K562 (cell line): ENCODE data around the gene ITSN2. TPM values are rescaled to one million over a fixed set of nuclear protein-coding genes. Genes with fewer than 3 reads are reported as not detected.

ENCODE experiments used
- BCL6 ChIP-seq: fragments of 250-450 bp; sonication (Bioruptor Pico); IDR thresholded peaks from 2 replicates; pipeline ENCODE4 v1.4.0; 2020
- CEBPB ChIP-seq: fragments of 450-650 bp; IDR thresholded peaks from 2 replicates; pipeline ENCODE4 v1.6.1; 2016; ENCODE audit warnings: missing genetic modification characterization, missing compliant biosample characterization
- GABPA ChIP-seq: fragments of 200-800 bp; sonication (Bioruptor generic); conservative IDR thresholded peaks from 2 replicates; pipeline ENCODE4 v1.6.1; 2016; ENCODE audit warnings: low read depth, missing genetic modification characterization, missing compliant biosample characterization
- HNRNPLL ChIP-seq: fragments of 200-400 bp; formaldehyde crosslinking; IDR thresholded peaks from 2 replicates; pipeline ENCODE4 v1.6.1; 2017; ENCODE audit warnings: low read length, low read depth, mild to moderate bottlenecking; ENCODE audit not compliant: poor library complexity, severe bottlenecking
- KLF6 ChIP-seq: fragments of 250-450 bp; sonication (Bioruptor Pico); IDR thresholded peaks from 2 replicates; pipeline ENCODE4 v1.4.0; 2020; ENCODE audit warnings: mild to moderate bottlenecking, moderate library complexity, borderline replicate concordance
- MTA2 ChIP-seq: fragments of 450-650 bp; IDR thresholded peaks from 2 replicates; pipeline ENCODE4 v1.6.1; 2016; ENCODE audit warnings: low read depth
- NCOR1 ChIP-seq: fragments of 450-650 bp; IDR thresholded peaks from 2 replicates; pipeline ENCODE4 v1.6.1; 2016; ENCODE audit warnings: mild to moderate bottlenecking, moderate library complexity
- NR3C1 ChIP-seq: sonication (generic); formaldehyde crosslinking; IDR thresholded peaks from 2 replicates; pipeline ENCODE4 v1.8.1; 2022; ENCODE audit warnings: missing genetic modification reagents
- PTRF ChIP-seq: fragments of 450-650 bp; IDR thresholded peaks from 2 replicates; pipeline ENCODE4 v1.6.1; 2016; ENCODE audit warnings: mild to moderate bottlenecking, missing genetic modification characterization, missing compliant biosample characterization
- PURB ChIP-seq: sonication (generic); formaldehyde crosslinking; IDR thresholded peaks from 2 replicates; pipeline ENCODE4 v1.9.0; 2021; ENCODE audit warnings: low read depth, mild to moderate bottlenecking, missing genetic modification reagents
- RCOR1 ChIP-seq, 2 experiments: IDR thresholded peaks; 2 replicates each; pipeline ENCODE4 v1.6.1; 2012; ENCODE audit warnings: low read depth in 2 of 2, low read length in 2 of 2, borderline replicate concordance in 1 of 2, improper control_type of control experiment in 1 of 2
- SNRNP70 ChIP-seq: fragments of 200-400 bp; formaldehyde crosslinking; optimal IDR thresholded peaks from 2 replicates; pipeline ENCODE3; 2017; ENCODE audit warnings: low read depth, low read length
- SOX6 ChIP-seq: fragments of 450-650 bp; IDR thresholded peaks from 2 replicates; pipeline ENCODE4 v1.6.1; 2014; ENCODE audit warnings: mild to moderate bottlenecking
- TCF3 ChIP-seq: sonication (generic); formaldehyde crosslinking; IDR thresholded peaks from 2 replicates; pipeline ENCODE4 v1.4.0; 2020; ENCODE audit warnings: mild to moderate bottlenecking, missing genetic modification reagents
- ZBTB8A ChIP-seq: fragments of 450-650 bp; IDR thresholded peaks from 2 replicates; pipeline ENCODE4 v1.6.1; 2018; ENCODE audit warnings: mild to moderate bottlenecking, moderate library complexity; ENCODE audit not compliant: partially characterized antibody
- ZEB2 ChIP-seq: fragments of 450-650 bp; IDR thresholded peaks from 2 replicates; pipeline ENCODE4 v1.6.1; 2016
- ZFPM2 ChIP-seq: fragments of 250-450 bp; sonication (Bioruptor Pico); IDR thresholded peaks from 2 replicates; pipeline ENCODE4 v1.5.1; 2022; ENCODE audit warnings: mild to moderate bottlenecking
- ZNF12 ChIP-seq: sonication (generic); formaldehyde crosslinking; IDR thresholded peaks from 2 replicates; pipeline ENCODE4 v1.4.0; 2020; ENCODE audit warnings: mild to moderate bottlenecking, missing genetic modification reagents
- ZNF24 ChIP-seq: fragments of 450-650 bp; IDR thresholded peaks from 2 replicates; pipeline ENCODE4 v1.6.1; 2016
- ZNF586 ChIP-seq: fragments of 450-650 bp; formaldehyde crosslinking; conservative IDR thresholded peaks from 2 replicates; pipeline ENCODE4 v1.4.0; 2020; ENCODE audit warnings: mild to moderate bottlenecking, moderate library complexity
- ZNF79 ChIP-seq: fragments of 250-450 bp; sonication (Bioruptor Pico); IDR thresholded peaks from 2 replicates; pipeline ENCODE4 v1.4.0; 2020; ENCODE audit warnings: low read depth, mild to moderate bottlenecking, moderate library complexity
- polyA plus RNA-seq, 8 experiments: library from polyadenylated mRNA; depleted of rRNA in 4 of 8; stranded (reverse) in 5 of 8; unstranded in 3 of 8; fragments of >200 nt; fragmentation: Nextera tagmentation in 2 of 8; fragmentation: Illumina TruSeq in 1 of 8; extraction: Ambion mirVana in 2 of 8; extraction: Trizol in 1 of 8; gene quantifications; 2 replicates each; pipeline versions ENCODE4 v1.2.1 to v1.2.3, GENCODE V29; 2011 to 2014; ENCODE audit warnings: inconsistent platforms in 1 of 8, missing spikeins in 1 of 8
- total RNA-seq, 7 experiments: library from RNA; depleted of rRNA in 6 of 7; stranded (reverse); fragments of >200 nt in 6 of 7; fragmentation: Illumina TruSeq in 2 of 7; extraction: Trizol in 2 of 7; gene quantifications; 2 replicates each; pipeline versions ENCODE4 v1.2.1 to v1.2.3, GENCODE V29; 2011 to 2021; ENCODE audit warnings: low replicate concordance in 1 of 7
- TF ChIP-seq, protein P1 (sequence below), 2 experiments: fragments of 450-650 bp in 1 of 2; sonication (generic) in 1 of 2; formaldehyde crosslinking in 1 of 2; IDR thresholded peaks in 1 of 2; conservative IDR thresholded peaks in 1 of 2; 2 replicates each; pipeline versions ENCODE4 v1.6.1 to v1.8.1; 2016 to 2023; ENCODE audit warnings: mild to moderate bottlenecking in 2 of 2, moderate library complexity in 2 of 2, inconsistent platforms in 1 of 2, missing genetic modification reagents in 1 of 2
- TF ChIP-seq, protein P2 (sequence below): IDR thresholded peaks from 2 replicates; pipeline ENCODE4 v1.6.1; 2012; ENCODE audit warnings: low read depth, low read length, improper control_type of control experiment, borderline replicate concordance
- TF ChIP-seq, protein P3 (sequence below): fragments of 250-450 bp; sonication (Bioruptor Pico); IDR thresholded peaks from 2 replicates; pipeline ENCODE4 v1.4.0; 2020
- TF ChIP-seq, protein P4 (sequence below): fragments of 250-450 bp; sonication (Bioruptor Pico); IDR thresholded peaks from 2 replicates; pipeline ENCODE4 v1.8.0; 2021; ENCODE audit warnings: moderate library complexity, mild to moderate bottlenecking, inconsistent platforms

The ITSN2 gene
- total and polyA plus RNA-seq, 9 of the 15 experiments (the other 6 are each of a cell fraction or from before 2014, with no cell fraction given), result 6.6 to 19.9 (median 15.2) TPM

DNA sequence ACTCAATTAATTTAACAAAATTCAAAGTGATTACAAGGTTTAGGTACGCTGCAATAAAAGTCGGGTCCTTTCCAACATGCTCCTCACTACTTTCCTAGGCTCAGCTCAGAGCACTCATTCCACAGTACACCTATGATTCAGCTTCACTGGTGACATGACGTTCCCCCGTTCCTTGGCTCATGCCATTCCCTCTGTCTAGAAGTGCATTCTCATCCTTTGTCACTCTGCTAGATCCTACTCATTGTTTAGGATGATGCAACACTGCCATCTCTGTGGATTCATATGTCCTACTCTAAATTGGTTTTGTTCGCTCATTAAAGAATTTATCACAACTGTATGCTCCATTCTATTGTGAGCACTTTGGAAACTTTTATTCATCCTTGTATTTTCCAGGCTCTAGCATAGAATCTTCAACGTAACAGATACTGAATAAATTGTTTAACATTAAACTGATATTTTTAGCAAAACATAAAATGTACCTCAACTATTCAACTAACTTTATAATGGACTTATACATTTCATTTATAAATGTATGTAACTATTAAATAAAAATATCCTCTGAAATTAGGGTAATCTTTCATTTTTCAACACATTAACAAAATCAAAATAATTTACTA lies 106.9 kb downstream of the ITSN2 start (continued):
- TF ChIP-seq MTA2 (0 out of 2 replicates have a peak, but pooled peaks have one; percentile 31), NR3C1 (CRISPR knock-in tag) (no peak), HNRNPLL (no peak), SNRNP70 (no peak), ZEB2 (peak; percentile 87), ZNF586 (CRISPR knock-in tag) (no peak), KLF6 (0 out of 2 replicates have a peak, but pooled peaks have one; percentile 58), ZNF79 (no peak), PTRF (no peak), RCOR1 (IDR thresholded peaks at IDR 0.05; ENCODE audit: borderline replicate concordance in 1 of 2, low read depth in 2 of 2, low read length in 2 of 2) (peak in 1 of 2 experiments; percentile 78; a peak in 1 of 4 replicates), ZNF24 (peak; percentile 45; the same call in 1 of the 2 replicates), BCL6 (CRISPR knock-in tag) (no peak), PURB (no peak), GABPA (tag) (no peak), SOX6 (peak; percentile 99), ZBTB8A (no peak), ZNF12 (no peak), NCOR1 (peak; percentile 41; the same call in 1 of the 2 replicates), ZFPM2 (no peak), CEBPB (tag) (peak; percentile 99), TCF3 (CRISPR knock-in tag) (no peak)
- TF ChIP-seq, protein P1, sequence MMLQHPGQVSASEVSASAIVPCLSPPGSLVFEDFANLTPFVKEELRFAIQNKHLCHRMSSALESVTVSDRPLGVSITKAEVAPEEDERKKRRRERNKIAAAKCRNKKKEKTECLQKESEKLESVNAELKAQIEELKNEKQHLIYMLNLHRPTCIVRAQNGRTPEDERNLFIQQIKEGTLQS (IDR thresholded peaks at IDR 0.05), result peak; percentile 100
- TF ChIP-seq, protein P1 (CRISPR knock-in tag; conservative IDR thresholded peaks at IDR 0.05), result peak; percentile 98
- TF ChIP-seq, protein P2, sequence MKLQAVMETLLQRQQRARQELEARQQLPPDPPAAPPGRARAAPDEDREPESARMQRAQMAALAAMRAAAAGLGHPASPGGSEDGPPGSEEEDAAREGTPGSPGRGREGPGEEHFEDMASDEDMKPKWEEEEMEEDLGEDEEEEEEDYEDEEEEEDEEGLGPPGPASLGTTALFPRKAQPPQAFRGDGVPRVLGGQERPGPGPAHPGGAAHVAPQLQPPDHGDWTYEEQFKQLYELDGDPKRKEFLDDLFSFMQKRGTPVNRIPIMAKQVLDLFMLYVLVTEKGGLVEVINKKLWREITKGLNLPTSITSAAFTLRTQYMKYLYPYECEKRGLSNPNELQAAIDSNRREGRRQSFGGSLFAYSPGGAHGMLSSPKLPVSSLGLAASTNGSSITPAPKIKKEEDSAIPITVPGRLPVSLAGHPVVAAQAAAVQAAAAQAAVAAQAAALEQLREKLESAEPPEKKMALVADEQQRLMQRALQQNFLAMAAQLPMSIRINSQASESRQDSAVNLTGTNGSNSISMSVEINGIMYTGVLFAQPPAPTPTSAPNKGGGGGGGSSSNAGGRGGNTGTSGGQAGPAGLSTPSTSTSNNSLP, result no peak
- TF ChIP-seq, protein P3, sequence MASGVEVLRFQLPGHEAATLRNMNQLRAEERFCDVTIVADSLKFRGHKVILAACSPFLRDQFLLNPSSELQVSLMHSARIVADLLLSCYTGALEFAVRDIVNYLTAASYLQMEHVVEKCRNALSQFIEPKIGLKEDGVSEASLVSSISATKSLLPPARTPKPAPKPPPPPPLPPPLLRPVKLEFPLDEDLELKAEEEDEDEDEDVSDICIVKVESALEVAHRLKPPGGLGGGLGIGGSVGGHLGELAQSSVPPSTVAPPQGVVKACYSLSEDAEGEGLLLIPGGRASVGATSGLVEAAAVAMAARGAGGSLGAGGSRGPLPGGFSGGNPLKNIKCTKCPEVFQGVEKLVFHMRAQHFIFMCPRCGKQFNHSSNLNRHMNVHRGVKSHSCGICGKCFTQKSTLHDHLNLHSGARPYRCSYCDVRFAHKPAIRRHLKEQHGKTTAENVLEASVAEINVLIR (CRISPR knock-in tag), result 0 out of 2 replicates have a peak, but pooled peaks have one; percentile 23
- TF ChIP-seq, protein P4, sequence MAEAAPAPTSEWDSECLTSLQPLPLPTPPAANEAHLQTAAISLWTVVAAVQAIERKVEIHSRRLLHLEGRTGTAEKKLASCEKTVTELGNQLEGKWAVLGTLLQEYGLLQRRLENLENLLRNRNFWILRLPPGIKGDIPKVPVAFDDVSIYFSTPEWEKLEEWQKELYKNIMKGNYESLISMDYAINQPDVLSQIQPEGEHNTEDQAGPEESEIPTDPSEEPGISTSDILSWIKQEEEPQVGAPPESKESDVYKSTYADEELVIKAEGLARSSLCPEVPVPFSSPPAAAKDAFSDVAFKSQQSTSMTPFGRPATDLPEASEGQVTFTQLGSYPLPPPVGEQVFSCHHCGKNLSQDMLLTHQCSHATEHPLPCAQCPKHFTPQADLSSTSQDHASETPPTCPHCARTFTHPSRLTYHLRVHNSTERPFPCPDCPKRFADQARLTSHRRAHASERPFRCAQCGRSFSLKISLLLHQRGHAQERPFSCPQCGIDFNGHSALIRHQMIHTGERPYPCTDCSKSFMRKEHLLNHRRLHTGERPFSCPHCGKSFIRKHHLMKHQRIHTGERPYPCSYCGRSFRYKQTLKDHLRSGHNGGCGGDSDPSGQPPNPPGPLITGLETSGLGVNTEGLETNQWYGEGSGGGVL (CRISPR knock-in tag), result no peak
